Smooth muscle cell (in vitro differentiated cells): Measurements from ENCODE around the gene MICAL2. TPM values are rescaled to one million over a fixed set of nuclear protein-coding genes. Genes with fewer than 3 reads are reported as not detected.

ENCODE experiments used
- DNase-seq: peaks from one replicate; lab custom pipeline; 2025; ENCODE audit not compliant: unreplicated experiment; lab: John Stamatoyannopoulos, UW
- H2AFZ ChIP-seq: fragments of 200-600 bp; sonication (generic); 2 replicates; pipeline ENCODE4 v1.6.0; 2016; ENCODE audit warnings: antibody characterized with exemption, low read depth, mild to moderate bottlenecking
- H3F3A ChIP-seq: fragments of 200-600 bp; sonication (generic); 2 replicates; pipeline ENCODE4 v1.6.0; 2017; ENCODE audit warnings: antibody characterized with exemption, low read depth
- H3K27ac ChIP-seq: fragments of 200-600 bp; sonication (generic); 2 replicates; pipeline ENCODE4 v1.5.1; 2016; ENCODE audit warnings: low read depth, mild to moderate bottlenecking
- H3K27me3 ChIP-seq: fragments of 200-600 bp; sonication (generic); 2 replicates; pipeline ENCODE4 v1.6.1; 2016; ENCODE audit warnings: low read depth, mild to moderate bottlenecking
- H3K36me3 ChIP-seq: fragments of 200-600 bp; sonication (generic); 2 replicates; pipeline ENCODE4 v1.5.1; 2016; ENCODE audit warnings: low read depth
- H3K4me1 ChIP-seq: fragments of 200-600 bp; sonication (generic); 2 replicates; pipeline ENCODE4 v1.5.1; 2016; ENCODE audit warnings: low read depth
- H3K4me2 ChIP-seq: fragments of 200-600 bp; sonication (generic); 2 replicates; pipeline ENCODE4 v1.6.0; 2016; ENCODE audit warnings: mild to moderate bottlenecking
- H3K4me3 ChIP-seq: fragments of 200-600 bp; sonication (generic); 2 replicates; pipeline ENCODE4 v1.5.1; 2016; ENCODE audit warnings: mild to moderate bottlenecking
- H3K79me2 ChIP-seq: fragments of 200-600 bp; sonication (generic); 2 replicates; pipeline ENCODE4 v1.6.0; 2016; ENCODE audit warnings: low read depth, mild to moderate bottlenecking
- H3K9ac ChIP-seq: fragments of 200-600 bp; sonication (generic); 2 replicates; pipeline ENCODE4 v1.6.0; 2016; ENCODE audit warnings: low read depth
- H3K9me3 ChIP-seq: fragments of 200-600 bp; sonication (generic); replicated peaks from 2 replicates; pipeline ENCODE4 v1.5.1; 2016; ENCODE audit warnings: low read depth
- H4K20me1 ChIP-seq: fragments of 200-600 bp; sonication (generic); 2 replicates; pipeline ENCODE4 v1.6.0; 2016; ENCODE audit warnings: low read depth
- CTCF ChIP-seq: fragments of 200-600 bp; sonication (generic); IDR thresholded peaks from 2 replicates; pipeline ENCODE4 v1.5.1; 2017; ENCODE audit warnings: borderline replicate concordance, mild to moderate bottlenecking, antibody characterized with exemption; ENCODE audit not compliant: insufficient read depth, poor library complexity, severe bottlenecking
- WGBS: methylation state at CpG from one replicate; pipeline ENCODE4 v1.1.7; 2016; ENCODE audit warnings: low lambda C conversion rate; 5-methylcytosine and 5-hydroxymethylcytosine counted together
- polyA plus RNA-seq: library from polyadenylated mRNA; unstranded; fragments of >200 nt; fragmentation: Nextera tagmentation; extraction: Ambion mirVana; gene quantifications from 2 replicates; pipeline ENCODE4 v1.2.1, GENCODE V29; 2016
- total RNA-seq: library from RNA; depleted of rRNA; stranded (reverse); fragments of >200 nt; gene quantifications from 2 replicates; pipeline ENCODE4 v1.2.3, GENCODE V29; 2014

Gene MICAL2
- total and polyA plus RNA-seq, 2 experiments from 2014 or later = 161 to 287 TPM

DNA sequence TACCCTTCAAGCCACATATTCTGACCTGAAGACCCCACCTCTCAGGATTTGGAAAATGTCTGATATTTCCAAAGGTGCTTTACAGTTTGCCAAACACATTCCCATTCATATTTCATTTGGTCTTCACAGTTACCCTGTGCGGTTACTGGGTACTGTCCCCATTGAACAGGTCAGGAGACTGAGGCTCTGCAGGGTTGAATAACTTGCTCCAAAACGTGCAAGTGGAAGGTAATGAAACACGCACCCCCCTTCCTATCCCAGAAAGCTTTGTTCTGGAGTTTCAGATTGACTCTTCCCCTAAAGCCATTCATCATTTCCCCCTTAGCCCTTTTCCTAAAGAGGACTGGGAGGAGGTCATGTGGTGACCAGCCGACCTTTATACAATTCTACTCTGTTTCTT lies 18.8 kb downstream of the MICAL2 start:
- no peak for DNase-seq
- Histone ChIP-seq H3K79me2 (peaks cover 66% of the 10 kb centered on the region), H2AFZ (no peak overlapping the region), H3K4me2 (no peak overlapping the region), H3F3A (peaks cover 27% of the 10 kb centered on the region), H3K9me3 (no peaks in the 10 kb centered on the region), H3K4me1 (peaks cover 17% of the 10 kb centered on the region), H3K4me3 (no peak overlapping the region), H3K9ac (no peak overlapping the region), H3K36me3 (no peaks in the 10 kb centered on the region), H4K20me1 (peaks cover 42% of the 10 kb centered on the region), H3K27me3 (no peaks in the 10 kb centered on the region), H3K27ac (no peak overlapping the region)
- no peak for TF ChIP-seq CTCF
- 96% methylated on average over 4 of the region's 4 CpGs for WGBS

- peaks cover 18% of the 10 kb centered on the region for H3F3A ChIP-seq
- peaks cover 72% of the 10 kb centered on the region for H3K79me2 ChIP-seq
- no peaks in the 10 kb centered on the region for H3K36me3 ChIP-seq
- 94% methylated on average over 3 of the region's 3 CpGs for WGBS
- no peak overlapping the region for H3K9ac ChIP-seq
- H4K20me1 ChIP-seq = peaks cover 52% of the 10 kb centered on the region
- no peak for TF ChIP-seq CTCF
- no peaks in the 10 kb centered on the region for H3K9me3 ChIP-seq
- DNase-seq = no peak
- H3K4me3 ChIP-seq = no peak overlapping the region
- H2AFZ ChIP-seq = no peak overlapping the region
- H3K4me1 ChIP-seq = peaks cover 8% of the 10 kb centered on the region
- no peak overlapping the region for H3K4me2 ChIP-seq
- H3K27ac ChIP-seq = no peak overlapping the region
- no peaks in the 10 kb centered on the region for H3K27me3 ChIP-seq
Observed at GRCh38 chr11:12130180-12130980, 20.0 kb downstream of the MICAL2 start.

- H3F3A ChIP-seq = peaks cover 22% of the 10 kb centered on the region
- H4K20me1 ChIP-seq = peaks cover 52% of the 10 kb centered on the region
- peaks cover 90% of the 10 kb centered on the region for H3K79me2 ChIP-seq
- no peak overlapping the region for H3K9ac ChIP-seq
- H3K4me3 ChIP-seq = no peak overlapping the region
- H3K4me1 ChIP-seq = peaks cover 8% of the 10 kb centered on the region
- H2AFZ ChIP-seq = no peak overlapping the region
- no peak overlapping the region for H3K4me2 ChIP-seq
- peak overlapping the region; percentile 35 for H3K27ac ChIP-seq
- no peak for DNase-seq
- TF ChIP-seq CTCF = no peak
- H3K36me3 ChIP-seq = no peaks in the 10 kb centered on the region
- 88% methylated on average over 7 of the region's 7 CpGs for WGBS
- H3K27me3 ChIP-seq = no peaks in the 10 kb centered on the region
- H3K9me3 ChIP-seq = no peaks in the 10 kb centered on the region
Observed at GRCh38 chr11:12131943-12132789, 21.8 kb downstream of the MICAL2 start.
